Measurements from ENCODE around the gene DRAXIN. TPM values are rescaled to one million over a fixed set of nuclear protein-coding genes. Genes with fewer than 3 reads are reported as not detected.
A peak's percentile ranks its signal among the peaks of the same experiment; 100 is the strongest.

Gene DRAXIN
- total RNA-seq, 2 donors from 2014 or later, result 0.05 to 0.51 TPM

DNA sequence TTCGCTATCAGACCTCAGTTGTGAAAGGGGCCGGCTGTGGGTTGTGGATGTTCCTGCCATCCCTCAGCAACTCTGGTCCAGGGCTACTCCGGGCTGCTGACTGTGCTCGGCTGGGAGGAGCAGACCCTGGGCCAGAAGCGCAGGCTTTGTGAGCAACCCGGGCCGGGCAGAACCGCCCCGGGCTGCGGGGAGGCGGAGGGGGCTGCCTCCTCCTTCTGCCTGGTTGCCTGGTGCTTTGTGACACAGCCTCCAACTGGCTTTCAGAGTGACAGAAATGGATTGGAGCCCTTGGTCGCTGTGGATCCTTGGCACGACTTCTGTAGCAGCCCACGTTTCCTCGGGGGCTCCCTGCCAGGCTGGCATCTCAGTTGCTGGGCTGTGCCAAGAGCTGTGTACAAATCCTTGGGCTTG is 10.0 kb downstream of the DRAXIN start:
- intact Hi-C loops (cut with DNase I), result no loop called here
- Histone ChIP-seq H3K27ac (no peak overlapping the region), H3K4me1 (replicated peaks) (no peaks in the 10 kb centered on the region), H3K27me3 (replicated peaks; ENCODE audit: insufficient read depth) (no peaks in the 10 kb centered on the region), H3K9me3 (no peaks in the 10 kb centered on the region), H3K4me3 (no peak overlapping the region), H3K36me3 (no peaks in the 10 kb centered on the region)
- WGBS, result 12% methylated on average over 15 of the region's 15 CpGs
- peak; percentile 10 for DNase-seq (ENCODE audit: low spot score)
- TF ChIP-seq POLR2A (IDR thresholded peaks at IDR 0.05) (no peak), POLR2AphosphoS5 (IDR thresholded peaks at IDR 0.05) (peak; percentile 4)
- TF ChIP-seq, protein P1, sequence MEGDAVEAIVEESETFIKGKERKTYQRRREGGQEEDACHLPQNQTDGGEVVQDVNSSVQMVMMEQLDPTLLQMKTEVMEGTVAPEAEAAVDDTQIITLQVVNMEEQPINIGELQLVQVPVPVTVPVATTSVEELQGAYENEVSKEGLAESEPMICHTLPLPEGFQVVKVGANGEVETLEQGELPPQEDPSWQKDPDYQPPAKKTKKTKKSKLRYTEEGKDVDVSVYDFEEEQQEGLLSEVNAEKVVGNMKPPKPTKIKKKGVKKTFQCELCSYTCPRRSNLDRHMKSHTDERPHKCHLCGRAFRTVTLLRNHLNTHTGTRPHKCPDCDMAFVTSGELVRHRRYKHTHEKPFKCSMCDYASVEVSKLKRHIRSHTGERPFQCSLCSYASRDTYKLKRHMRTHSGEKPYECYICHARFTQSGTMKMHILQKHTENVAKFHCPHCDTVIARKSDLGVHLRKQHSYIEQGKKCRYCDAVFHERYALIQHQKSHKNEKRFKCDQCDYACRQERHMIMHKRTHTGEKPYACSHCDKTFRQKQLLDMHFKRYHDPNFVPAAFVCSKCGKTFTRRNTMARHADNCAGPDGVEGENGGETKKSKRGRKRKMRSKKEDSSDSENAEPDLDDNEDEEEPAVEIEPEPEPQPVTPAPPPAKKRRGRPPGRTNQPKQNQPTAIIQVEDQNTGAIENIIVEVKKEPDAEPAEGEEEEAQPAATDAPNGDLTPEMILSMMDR (IDR thresholded peaks at IDR 0.05), result no peak

DNA sequence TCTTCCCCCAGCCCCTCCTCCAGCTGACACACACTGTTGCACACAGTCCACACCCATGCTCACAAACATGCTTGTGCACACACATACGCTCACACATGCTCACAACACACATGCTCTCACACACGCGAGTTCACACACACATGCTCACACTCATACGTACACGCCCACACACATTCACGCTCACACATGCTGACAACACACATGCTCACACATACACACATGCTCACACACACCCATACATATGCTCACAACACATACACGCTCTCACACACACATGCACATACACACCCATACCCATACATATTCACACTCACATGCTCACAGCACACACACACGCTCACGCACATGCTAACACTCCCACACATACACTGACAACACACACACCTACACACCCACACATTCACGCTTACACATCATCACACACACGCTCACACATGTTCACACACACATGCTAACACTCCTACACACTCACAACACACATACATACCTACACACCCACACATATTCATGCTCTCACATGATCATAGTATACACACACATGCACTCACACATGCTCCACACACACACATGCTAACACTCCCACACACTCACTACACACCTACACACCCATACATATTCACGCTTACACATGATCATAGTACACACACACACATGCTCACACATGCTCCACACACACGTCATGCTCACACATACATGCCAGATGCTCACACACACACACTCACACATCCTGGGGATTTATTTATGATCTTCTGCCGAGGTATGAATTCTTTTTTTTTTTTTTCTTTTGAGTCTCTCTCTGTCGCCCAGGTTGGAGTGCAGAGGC is 10.7 kb downstream of the DRAXIN start:
- Histone ChIP-seq H3K4me1 (replicated peaks) (no peaks in the 10 kb centered on the region), H3K27me3 (replicated peaks; ENCODE audit: insufficient read depth) (no peaks in the 10 kb centered on the region), H3K36me3 (no peaks in the 10 kb centered on the region), H3K27ac (no peak overlapping the region), H3K9me3 (no peaks in the 10 kb centered on the region), H3K4me3 (no peak overlapping the region)
- DNase-seq (ENCODE audit: low spot score), result no peak
- intact Hi-C loops (cut with DNase I), result no loop called here
- TF ChIP-seq POLR2AphosphoS5 (IDR thresholded peaks at IDR 0.05) (no peak), POLR2A (IDR thresholded peaks at IDR 0.05) (no peak)
- TF ChIP-seq, protein P1 (IDR thresholded peaks at IDR 0.05), result no peak
- 57% methylated on average over 15 of the region's 15 CpGs for WGBS

DNA sequence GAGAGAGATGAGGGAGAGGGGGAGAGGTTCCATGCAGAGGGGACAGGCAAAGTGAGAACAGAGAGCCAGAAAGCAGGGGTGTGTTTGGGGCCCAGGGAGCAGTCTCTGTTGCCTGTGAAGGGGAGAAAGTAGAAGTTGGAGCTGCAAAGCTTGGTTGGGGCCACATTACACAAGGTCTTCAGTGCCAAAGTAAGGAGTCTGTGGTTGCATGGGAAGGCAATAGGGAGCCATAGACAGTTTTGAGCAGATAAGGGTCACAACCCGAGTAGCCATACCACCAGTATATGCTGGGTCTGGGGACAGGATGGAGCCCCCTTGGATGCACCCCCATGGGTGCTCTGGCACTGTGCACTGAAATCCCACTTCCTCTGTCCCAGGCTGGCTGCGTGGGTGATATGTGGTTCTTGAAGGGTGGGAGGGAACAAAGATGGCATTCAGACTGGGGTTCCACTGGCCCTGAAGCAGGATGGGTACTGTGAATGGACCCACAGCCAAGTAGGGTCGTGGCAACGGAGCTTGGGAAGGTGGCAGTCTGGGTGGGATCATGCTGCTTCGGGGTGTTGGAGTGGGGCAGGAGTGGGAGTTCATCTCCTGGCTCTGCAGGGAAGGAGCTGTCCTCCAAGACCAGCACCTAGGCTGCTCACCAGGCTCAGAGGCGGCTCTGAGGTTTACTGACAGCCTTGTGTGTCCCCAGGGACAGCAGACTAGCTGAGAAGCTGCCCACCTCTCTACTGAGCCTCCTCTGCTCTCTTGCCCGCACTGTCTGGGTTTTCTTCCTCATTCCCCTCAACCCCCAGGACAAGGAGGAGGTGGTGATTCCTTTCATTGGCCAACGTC is 12.1 kb downstream of the DRAXIN start:
- no peaks in the 10 kb centered on the region for H3K27me3 ChIP-seq (replicated peaks; ENCODE audit: insufficient read depth)
- H3K9me3 ChIP-seq, result no peaks in the 10 kb centered on the region
- H3K4me1 ChIP-seq (replicated peaks), result no peaks in the 10 kb centered on the region
- WGBS, result 59% methylated on average over 8 of the region's 8 CpGs
- TF ChIP-seq POLR2AphosphoS5 (IDR thresholded peaks at IDR 0.05) (no peak), POLR2A (IDR thresholded peaks at IDR 0.05) (no peak)
- TF ChIP-seq, protein P1 (IDR thresholded peaks at IDR 0.05), result no peak
- intact Hi-C loops (cut with DNase I), result no loop called here
- no peak for DNase-seq (ENCODE audit: low spot score)
- no peaks in the 10 kb centered on the region for H3K36me3 ChIP-seq
- no peak overlapping the region for H3K27ac ChIP-seq
- no peak overlapping the region for H3K4me3 ChIP-seq

DNA sequence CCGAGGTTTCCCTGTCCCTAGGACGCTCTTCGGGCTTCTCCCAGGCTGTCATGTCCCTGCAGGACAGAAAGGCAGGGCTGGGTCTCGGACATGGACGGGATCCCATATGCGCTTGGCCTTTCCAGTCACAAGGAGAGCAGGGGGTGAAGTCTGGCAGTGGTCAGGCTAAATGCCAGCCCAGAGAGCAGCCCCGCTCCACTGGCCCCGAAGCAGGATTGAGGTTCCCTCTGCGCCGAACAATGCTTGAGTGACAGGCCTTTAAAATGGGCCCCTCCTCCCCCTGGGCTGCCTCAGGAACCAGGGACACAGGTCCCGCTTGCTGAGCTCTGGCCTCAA is 12.7 kb downstream of the DRAXIN start:
- Histone ChIP-seq H3K36me3 (no peaks in the 10 kb centered on the region), H3K4me3 (no peak overlapping the region), H3K27me3 (replicated peaks; ENCODE audit: insufficient read depth) (no peaks in the 10 kb centered on the region), H3K27ac (no peak overlapping the region), H3K9me3 (no peaks in the 10 kb centered on the region), H3K4me1 (replicated peaks) (no peaks in the 10 kb centered on the region)
- TF ChIP-seq, protein P1 (IDR thresholded peaks at IDR 0.05), result no peak
- TF ChIP-seq POLR2A (IDR thresholded peaks at IDR 0.05), result no peak
- no peak for TF ChIP-seq POLR2AphosphoS5 (IDR thresholded peaks at IDR 0.05)
- no peak for DNase-seq (ENCODE audit: low spot score)
- 31% methylated on average over 11 of the region's 11 CpGs for WGBS
- intact Hi-C loops (cut with DNase I), result no loop called here
